ENCODE results near the gene PPP6R2.

PPP6R2 gene

GRCh38 chr22:50315289-50316113 lies 27.6 kb upstream of the PPP6R2 start:
- TF ChIP-seq, protein P1, sequence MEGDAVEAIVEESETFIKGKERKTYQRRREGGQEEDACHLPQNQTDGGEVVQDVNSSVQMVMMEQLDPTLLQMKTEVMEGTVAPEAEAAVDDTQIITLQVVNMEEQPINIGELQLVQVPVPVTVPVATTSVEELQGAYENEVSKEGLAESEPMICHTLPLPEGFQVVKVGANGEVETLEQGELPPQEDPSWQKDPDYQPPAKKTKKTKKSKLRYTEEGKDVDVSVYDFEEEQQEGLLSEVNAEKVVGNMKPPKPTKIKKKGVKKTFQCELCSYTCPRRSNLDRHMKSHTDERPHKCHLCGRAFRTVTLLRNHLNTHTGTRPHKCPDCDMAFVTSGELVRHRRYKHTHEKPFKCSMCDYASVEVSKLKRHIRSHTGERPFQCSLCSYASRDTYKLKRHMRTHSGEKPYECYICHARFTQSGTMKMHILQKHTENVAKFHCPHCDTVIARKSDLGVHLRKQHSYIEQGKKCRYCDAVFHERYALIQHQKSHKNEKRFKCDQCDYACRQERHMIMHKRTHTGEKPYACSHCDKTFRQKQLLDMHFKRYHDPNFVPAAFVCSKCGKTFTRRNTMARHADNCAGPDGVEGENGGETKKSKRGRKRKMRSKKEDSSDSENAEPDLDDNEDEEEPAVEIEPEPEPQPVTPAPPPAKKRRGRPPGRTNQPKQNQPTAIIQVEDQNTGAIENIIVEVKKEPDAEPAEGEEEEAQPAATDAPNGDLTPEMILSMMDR (IDR thresholded peaks at IDR 0.05; ENCODE audit: low read depth, low read length) = no peak
- DNase-seq (ENCODE audit: extremely low read depth, low read depth) = no peak

DNA sequence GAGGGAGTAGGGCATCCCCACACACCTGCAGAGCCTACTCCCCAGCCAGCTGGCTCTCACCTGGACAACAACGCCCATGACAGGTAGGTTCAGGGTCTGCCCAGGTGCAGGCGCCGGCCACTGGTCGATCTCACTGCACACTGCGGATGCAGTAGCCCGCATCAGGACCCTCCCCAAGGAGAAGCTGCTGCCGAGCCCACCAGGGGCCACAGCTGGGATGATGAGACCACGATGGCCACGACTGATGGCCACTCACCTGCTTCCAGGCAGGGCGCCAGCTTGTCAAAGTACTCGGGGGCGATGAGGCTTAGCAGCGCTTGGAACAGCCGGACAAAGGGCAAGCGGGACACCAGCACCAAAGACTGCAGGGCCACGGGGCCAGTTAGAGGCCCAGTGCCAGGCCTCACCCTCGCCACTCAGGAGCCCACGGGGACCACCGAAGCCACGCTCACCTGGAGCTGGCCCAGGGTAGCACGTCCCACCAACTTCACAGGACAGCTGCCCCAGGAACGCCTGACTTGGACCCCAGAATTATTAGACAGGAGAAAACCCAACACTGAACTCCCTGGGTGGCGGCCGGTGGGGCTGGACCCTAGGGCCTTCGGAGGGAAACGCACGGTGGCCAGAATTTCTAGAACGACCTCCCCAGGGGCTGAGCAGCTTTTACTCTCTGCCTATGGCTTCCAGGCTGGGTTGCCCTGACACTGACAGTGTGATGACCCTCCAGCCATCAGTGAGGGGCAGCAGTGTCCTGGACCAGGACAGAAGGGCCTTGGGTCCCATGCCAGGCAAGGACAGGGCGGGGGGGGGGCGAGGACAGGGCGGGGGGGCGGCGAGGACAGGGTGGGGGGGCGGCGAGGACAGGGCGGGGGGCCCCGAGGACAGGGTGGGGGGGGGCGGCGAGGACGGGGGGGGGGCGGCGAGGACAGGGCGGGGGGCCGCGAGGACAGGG lies 26.7 kb upstream of the PPP6R2 start:
- no peak for DNase-seq (ENCODE audit: extremely low read depth, low read depth)
- TF ChIP-seq, protein P1 (IDR thresholded peaks at IDR 0.05; ENCODE audit: low read depth, low read length) = no peak

DNA sequence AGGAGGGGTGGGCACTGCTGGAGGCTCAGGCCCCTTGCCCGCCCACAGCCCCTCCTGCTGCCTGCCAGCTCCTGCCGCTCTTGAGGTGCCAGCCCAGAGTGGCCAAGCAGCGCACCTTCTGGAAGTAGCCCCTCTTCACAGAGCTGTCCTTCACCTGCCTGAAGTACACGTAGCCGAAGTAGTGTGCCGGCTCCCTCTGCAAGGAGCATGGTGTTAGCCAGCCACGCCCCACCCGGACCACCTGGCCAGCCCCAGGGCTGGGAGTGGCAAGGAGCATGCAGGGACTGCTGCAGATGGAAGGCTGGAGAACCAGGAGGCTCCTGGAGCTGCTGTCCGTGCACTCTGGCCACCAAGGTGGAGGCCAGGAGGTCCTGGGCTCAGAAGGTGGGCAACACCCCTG lies 25.9 kb upstream of the PPP6R2 start:
- TF ChIP-seq, protein P1 (IDR thresholded peaks at IDR 0.05; ENCODE audit: low read depth, low read length) = no peak

DNA sequence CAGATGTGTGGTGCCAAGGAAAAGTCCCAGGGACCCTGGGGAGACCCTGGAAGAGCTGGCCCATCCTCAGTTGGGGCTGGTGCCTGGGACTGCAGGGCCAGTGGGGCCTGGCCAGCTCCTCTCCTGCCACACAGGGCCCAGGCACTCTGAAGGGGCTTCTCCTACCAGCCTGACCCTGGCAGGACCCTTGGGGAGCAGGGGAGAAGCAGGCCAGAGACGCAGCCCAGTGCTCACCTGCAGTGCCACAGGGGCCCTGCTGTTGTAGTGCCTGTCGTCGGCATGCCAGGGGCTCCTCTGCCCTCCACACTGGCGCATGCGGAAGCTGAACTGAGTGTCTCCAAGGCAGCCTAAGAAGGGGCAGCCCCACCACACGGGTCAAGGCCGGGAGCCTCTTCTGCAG lies 25.5 kb upstream of the PPP6R2 start:
- TF ChIP-seq, protein P1 (IDR thresholded peaks at IDR 0.05; ENCODE audit: low read depth, low read length) = no peak
- DNase-seq (ENCODE audit: extremely low read depth, low read depth) = no peak

More for the DNA sequence above, 25.9 kb upstream of the PPP6R2 start:
- DNase-seq (ENCODE audit: extremely low read depth, low read depth) = no peak

- TF ChIP-seq, protein P1 (IDR thresholded peaks at IDR 0.05; ENCODE audit: low read depth, low read length) = no peak
- no peak for DNase-seq (ENCODE audit: extremely low read depth, low read depth)
Measured at GRCh38 chr22:50318356-50318697, 24.8 kb upstream of the PPP6R2 start.

- TF ChIP-seq, protein P1 (IDR thresholded peaks at IDR 0.05; ENCODE audit: low read depth, low read length) = no peak
- no peak for DNase-seq (ENCODE audit: extremely low read depth, low read depth)
Measured at GRCh38 chr22:50318698-50319411, 24.3 kb upstream of the PPP6R2 start.

Data from AG09319 (cell line).